Measurements from ENCODE around the gene KMT5C. TPM values are rescaled to one million over a fixed set of nuclear protein-coding genes. Genes with fewer than 3 reads are reported as not detected.

Gene KMT5C
- total and polyA plus RNA-seq, 10 of the 15 experiments (the other 5 are each of a cell fraction or from before 2014, with no cell fraction given) = 0.20 to 15.8 (median 4.3) TPM; not detected in 1

DNA sequence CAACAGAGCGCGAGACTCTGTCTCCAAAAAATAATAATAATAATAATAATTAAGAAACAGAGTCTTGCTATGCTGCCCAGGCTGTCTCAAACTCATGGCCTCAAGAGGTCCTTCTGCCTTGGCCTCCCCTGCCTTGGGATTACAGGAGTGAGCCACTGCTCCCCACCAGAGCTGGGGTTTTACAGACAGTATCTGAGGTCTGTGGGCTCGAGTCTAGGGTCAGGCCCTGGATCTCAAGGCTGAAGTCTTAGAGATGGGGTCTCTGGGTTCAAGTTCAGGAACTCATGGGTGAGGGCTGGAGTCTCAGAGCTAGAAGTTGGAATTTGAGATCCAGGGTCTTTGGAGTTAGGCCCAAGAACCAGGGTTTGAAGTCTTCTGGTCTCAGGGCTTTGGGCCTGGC, 27.1 kb downstream of the KMT5C start (continued):
- no peak for TF ChIP-seq SUZ12 (IDR thresholded peaks at IDR 0.05; ENCODE audit: unreplicated experiment)
- TF ChIP-seq, protein P1, sequence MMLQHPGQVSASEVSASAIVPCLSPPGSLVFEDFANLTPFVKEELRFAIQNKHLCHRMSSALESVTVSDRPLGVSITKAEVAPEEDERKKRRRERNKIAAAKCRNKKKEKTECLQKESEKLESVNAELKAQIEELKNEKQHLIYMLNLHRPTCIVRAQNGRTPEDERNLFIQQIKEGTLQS (IDR thresholded peaks at IDR 0.05; ENCODE audit: borderline replicate concordance, extremely low read depth, low read depth, low read length) = no peak
- TF ChIP-seq, protein P2, sequence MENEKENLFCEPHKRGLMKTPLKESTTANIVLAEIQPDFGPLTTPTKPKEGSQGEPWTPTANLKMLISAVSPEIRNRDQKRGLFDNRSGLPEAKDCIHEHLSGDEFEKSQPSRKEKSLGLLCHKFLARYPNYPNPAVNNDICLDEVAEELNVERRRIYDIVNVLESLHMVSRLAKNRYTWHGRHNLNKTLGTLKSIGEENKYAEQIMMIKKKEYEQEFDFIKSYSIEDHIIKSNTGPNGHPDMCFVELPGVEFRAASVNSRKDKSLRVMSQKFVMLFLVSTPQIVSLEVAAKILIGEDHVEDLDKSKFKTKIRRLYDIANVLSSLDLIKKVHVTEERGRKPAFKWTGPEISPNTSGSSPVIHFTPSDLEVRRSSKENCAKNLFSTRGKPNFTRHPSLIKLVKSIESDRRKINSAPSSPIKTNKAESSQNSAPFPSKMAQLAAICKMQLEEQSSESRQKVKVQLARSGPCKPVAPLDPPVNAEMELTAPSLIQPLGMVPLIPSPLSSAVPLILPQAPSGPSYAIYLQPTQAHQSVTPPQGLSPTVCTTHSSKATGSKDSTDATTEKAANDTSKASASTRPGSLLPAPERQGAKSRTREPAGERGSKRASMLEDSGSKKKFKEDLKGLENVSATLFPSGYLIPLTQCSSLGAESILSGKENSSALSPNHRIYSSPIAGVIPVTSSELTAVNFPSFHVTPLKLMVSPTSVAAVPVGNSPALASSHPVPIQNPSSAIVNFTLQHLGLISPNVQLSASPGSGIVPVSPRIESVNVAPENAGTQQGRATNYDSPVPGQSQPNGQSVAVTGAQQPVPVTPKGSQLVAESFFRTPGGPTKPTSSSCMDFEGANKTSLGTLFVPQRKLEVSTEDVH (IDR thresholded peaks at IDR 0.05; ENCODE audit: low read depth, partially characterized antibody) = no peak

DNA sequence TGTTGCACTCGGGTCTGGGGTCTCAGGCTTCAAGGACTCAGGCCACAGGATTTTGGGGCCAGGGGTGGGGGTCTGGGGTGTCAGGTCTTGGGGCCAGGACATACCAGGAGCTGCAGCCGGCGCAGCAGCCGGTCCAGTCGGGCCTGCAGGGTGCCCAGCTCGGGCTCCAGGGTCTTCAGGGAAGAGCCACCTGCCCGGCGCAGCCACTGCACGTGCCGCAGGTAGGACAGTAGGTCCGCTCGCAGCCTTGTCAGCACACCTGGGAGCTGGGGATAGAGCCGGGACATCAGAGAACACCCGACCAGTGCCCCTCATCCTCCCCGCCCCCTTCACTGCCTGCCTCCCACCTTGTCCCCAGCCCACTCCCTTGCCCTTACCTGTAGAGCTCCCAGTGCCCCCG, 28.4 kb downstream of the KMT5C start:
- SMC1A ChIA-PET (ENCODE audit: uncharacterized antibody, unreplicated experiment) = no interaction called here
- no peaks in the 10 kb centered on the region for H3K36me3 ChIP-seq (ENCODE audit: control insufficient read depth in 2 of 2, insufficient read depth in 2 of 2, low read length in 1 of 2)
- H3K27me3 ChIP-seq (replicated peaks in 1 of 2; ENCODE audit: control insufficient read depth in 2 of 2, insufficient read depth in 2 of 2, low read length in 1 of 2) = peaks cover 3 to 10% of the 10 kb centered on the region in 2 experiments
- FAIRE-seq = no peak
- H3K9ac ChIP-seq (ENCODE audit: control insufficient read depth, insufficient read depth, low read length) = no peak overlapping the region
- no peaks in the 10 kb centered on the region for H3K4me1 ChIP-seq (ENCODE audit: control insufficient read depth, insufficient read depth, low read length)
- no peak overlapping the region for H3K4me3 ChIP-seq
- BruUV-seq (replicated peaks) = no TSS peak
- RAD21 ChIA-PET (ENCODE audit: unreplicated experiment) = no interaction called here
- no peak overlapping the region for H3K4me2 ChIP-seq (ENCODE audit: control insufficient read depth, insufficient read depth)
- no peak for DNase-seq (ENCODE audit: low read depth, low spot score)
- no peak overlapping the region for H3K27ac ChIP-seq (ENCODE audit: control insufficient read depth, insufficient read depth)
- H2AFZ ChIP-seq (ENCODE audit: control insufficient read depth, low read depth, low read length) = no peak overlapping the region
- in situ Hi-C loops (cut with MboI) (no loop called here), intact Hi-C loops (cut with micrococcal nuclease; ENCODE audit: unreplicated experiment) (no loop called here)
- CTCF ChIA-PET = no interaction called here
- ATAC-seq = no peak
- no peaks in the 10 kb centered on the region for H3K9me3 ChIP-seq (replicated peaks; ENCODE audit: control insufficient read depth, insufficient read depth, low read length)
- WGBS (ENCODE audit: insufficient coverage, insufficient replicate concordance, low lambda C conversion rate, missing lambda C conversion rate) = 52% methylated on average over 15 of the region's 16 CpGs
- POLR2A ChIA-PET = no interaction called here
- no peaks in the 10 kb centered on the region for H3K79me2 ChIP-seq (ENCODE audit: control insufficient read depth, insufficient read depth, low read length)
- no peaks in the 10 kb centered on the region for H4K20me1 ChIP-seq (ENCODE audit: control insufficient read depth, insufficient read depth)
- TF ChIP-seq, protein P3, sequence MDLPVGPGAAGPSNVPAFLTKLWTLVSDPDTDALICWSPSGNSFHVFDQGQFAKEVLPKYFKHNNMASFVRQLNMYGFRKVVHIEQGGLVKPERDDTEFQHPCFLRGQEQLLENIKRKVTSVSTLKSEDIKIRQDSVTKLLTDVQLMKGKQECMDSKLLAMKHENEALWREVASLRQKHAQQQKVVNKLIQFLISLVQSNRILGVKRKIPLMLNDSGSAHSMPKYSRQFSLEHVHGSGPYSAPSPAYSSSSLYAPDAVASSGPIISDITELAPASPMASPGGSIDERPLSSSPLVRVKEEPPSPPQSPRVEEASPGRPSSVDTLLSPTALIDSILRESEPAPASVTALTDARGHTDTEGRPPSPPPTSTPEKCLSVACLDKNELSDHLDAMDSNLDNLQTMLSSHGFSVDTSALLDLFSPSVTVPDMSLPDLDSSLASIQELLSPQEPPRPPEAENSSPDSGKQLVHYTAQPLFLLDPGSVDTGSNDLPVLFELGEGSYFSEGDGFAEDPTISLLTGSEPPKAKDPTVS (IDR thresholded peaks at IDR 0.05; ENCODE audit: low read depth, low read length) = no peak
- TF ChIP-seq ZNF384 (IDR thresholded peaks at IDR 0.05; ENCODE audit: borderline replicate concordance, low read depth, low read length) (no peak), TCF3 (IDR thresholded peaks at IDR 0.05; ENCODE audit: borderline replicate concordance, insufficient read depth, low read depth, low read length) (no peak), CBX5 (IDR thresholded peaks at IDR 0.05; ENCODE audit: low read depth) (no peak), MYB (IDR thresholded peaks at IDR 0.05; ENCODE audit: borderline replicate concordance, low read depth, low read length) (no peak), BRCA1 (IDR thresholded peaks at IDR 0.05; ENCODE audit: low read depth, low read length) (no peak), SREBF1 (IDR thresholded peaks at IDR 0.05; ENCODE audit: low read length) (no peak)
- TF ChIP-seq, protein P4, sequence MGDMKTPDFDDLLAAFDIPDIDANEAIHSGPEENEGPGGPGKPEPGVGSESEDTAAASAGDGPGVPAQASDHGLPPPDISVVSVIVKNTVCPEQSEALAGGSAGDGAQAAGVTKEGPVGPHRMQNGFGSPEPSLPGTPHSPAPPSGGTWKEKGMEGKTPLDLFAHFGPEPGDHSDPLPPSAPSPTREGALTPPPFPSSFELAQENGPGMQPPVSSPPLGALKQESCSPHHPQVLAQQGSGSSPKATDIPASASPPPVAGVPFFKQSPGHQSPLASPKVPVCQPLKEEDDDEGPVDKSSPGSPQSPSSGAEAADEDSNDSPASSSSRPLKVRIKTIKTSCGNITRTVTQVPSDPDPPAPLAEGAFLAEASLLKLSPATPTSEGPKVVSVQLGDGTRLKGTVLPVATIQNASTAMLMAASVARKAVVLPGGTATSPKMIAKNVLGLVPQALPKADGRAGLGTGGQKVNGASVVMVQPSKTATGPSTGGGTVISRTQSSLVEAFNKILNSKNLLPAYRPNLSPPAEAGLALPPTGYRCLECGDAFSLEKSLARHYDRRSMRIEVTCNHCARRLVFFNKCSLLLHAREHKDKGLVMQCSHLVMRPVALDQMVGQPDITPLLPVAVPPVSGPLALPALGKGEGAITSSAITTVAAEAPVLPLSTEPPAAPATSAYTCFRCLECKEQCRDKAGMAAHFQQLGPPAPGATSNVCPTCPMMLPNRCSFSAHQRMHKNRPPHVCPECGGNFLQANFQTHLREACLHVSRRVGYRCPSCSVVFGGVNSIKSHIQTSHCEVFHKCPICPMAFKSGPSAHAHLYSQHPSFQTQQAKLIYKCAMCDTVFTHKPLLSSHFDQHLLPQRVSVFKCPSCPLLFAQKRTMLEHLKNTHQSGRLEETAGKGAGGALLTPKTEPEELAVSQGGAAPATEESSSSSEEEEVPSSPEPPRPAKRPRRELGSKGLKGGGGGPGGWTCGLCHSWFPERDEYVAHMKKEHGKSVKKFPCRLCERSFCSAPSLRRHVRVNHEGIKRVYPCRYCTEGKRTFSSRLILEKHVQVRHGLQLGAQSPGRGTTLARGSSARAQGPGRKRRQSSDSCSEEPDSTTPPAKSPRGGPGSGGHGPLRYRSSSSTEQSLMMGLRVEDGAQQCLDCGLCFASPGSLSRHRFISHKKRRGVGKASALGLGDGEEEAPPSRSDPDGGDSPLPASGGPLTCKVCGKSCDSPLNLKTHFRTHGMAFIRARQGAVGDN (IDR thresholded peaks at IDR 0.05) = no peak
- TF ChIP-seq, protein P5, sequence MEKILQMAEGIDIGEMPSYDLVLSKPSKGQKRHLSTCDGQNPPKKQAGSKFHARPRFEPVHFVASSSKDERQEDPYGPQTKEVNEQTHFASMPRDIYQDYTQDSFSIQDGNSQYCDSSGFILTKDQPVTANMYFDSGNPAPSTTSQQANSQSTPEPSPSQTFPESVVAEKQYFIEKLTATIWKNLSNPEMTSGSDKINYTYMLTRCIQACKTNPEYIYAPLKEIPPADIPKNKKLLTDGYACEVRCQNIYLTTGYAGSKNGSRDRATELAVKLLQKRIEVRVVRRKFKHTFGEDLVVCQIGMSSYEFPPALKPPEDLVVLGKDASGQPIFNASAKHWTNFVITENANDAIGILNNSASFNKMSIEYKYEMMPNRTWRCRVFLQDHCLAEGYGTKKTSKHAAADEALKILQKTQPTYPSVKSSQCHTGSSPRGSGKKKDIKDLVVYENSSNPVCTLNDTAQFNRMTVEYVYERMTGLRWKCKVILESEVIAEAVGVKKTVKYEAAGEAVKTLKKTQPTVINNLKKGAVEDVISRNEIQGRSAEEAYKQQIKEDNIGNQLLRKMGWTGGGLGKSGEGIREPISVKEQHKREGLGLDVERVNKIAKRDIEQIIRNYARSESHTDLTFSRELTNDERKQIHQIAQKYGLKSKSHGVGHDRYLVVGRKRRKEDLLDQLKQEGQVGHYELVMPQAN (conservative IDR thresholded peaks at IDR 0.05) = no peak
